Measurements from ENCODE around the gene SLC6A19. TPM values are rescaled to one million over a fixed set of nuclear protein-coding genes. Genes with fewer than 3 reads are reported as not detected.

SLC6A19 gene
- total RNA-seq, 1 donor from 2014 or later: not detected

- intact Hi-C loops (cut with DNase I): no loop called here
- no peak overlapping the region for H3K27ac ChIP-seq
- H3K4me3 ChIP-seq: no peak overlapping the region
- no peak for ATAC-seq
- H3K27me3 ChIP-seq: no peaks in the 10 kb centered on the region
- no peaks in the 10 kb centered on the region for H3K9me3 ChIP-seq
- no peaks in the 10 kb centered on the region for H3K4me1 ChIP-seq
- TF ChIP-seq CTCF (IDR thresholded peaks at IDR 0.05): no peak
- H3K36me3 ChIP-seq: no peaks in the 10 kb centered on the region
- DNase-seq: no peak
These were observed 10.9 kb downstream of the SLC6A19 start for GRCh38 chr5:1212271-1212670.

- intact Hi-C loops (cut with DNase I): no loop called here
- ATAC-seq (no peak), DNase-seq (no peak)
- Histone ChIP-seq H3K9me3 (no peaks in the 10 kb centered on the region), H3K4me3 (no peak overlapping the region), H3K27ac (no peak overlapping the region), H3K4me1 (no peaks in the 10 kb centered on the region), H3K36me3 (no peaks in the 10 kb centered on the region), H3K27me3 (peaks cover 3% of the 10 kb centered on the region)
- no peak for TF ChIP-seq CTCF (IDR thresholded peaks at IDR 0.05)
These were observed 11.5 kb downstream of the SLC6A19 start for GRCh38 chr5:1212881-1213280.

- Histone ChIP-seq H3K36me3 (no peaks in the 10 kb centered on the region), H3K27me3 (peaks cover 3% of the 10 kb centered on the region), H3K4me3 (no peak overlapping the region), H3K4me1 (no peaks in the 10 kb centered on the region), H3K9me3 (no peaks in the 10 kb centered on the region), H3K27ac (no peak overlapping the region)
- intact Hi-C loops (cut with DNase I): no loop called here
- TF ChIP-seq CTCF (IDR thresholded peaks at IDR 0.05): no peak
- ATAC-seq: no peak
- no peak for DNase-seq
These were observed 12.2 kb downstream of the SLC6A19 start for GRCh38 chr5:1213508-1214162.

- no peak for TF ChIP-seq CTCF (IDR thresholded peaks at IDR 0.05)
- Histone ChIP-seq H3K27ac (no peak overlapping the region), H3K4me1 (no peaks in the 10 kb centered on the region), H3K36me3 (no peaks in the 10 kb centered on the region), H3K27me3 (peaks cover 3% of the 10 kb centered on the region), H3K9me3 (no peaks in the 10 kb centered on the region), H3K4me3 (no peak overlapping the region)
- intact Hi-C loops (cut with DNase I): no loop called here
- ATAC-seq: no peak
- no peak for DNase-seq
These were observed 13.0 kb downstream of the SLC6A19 start for GRCh38 chr5:1214163-1214935.

- Histone ChIP-seq H3K36me3 (no peaks in the 10 kb centered on the region), H3K27ac (no peak overlapping the region), H3K4me3 (no peak overlapping the region), H3K4me1 (no peaks in the 10 kb centered on the region), H3K27me3 (peaks cover 3% of the 10 kb centered on the region), H3K9me3 (no peaks in the 10 kb centered on the region)
- DNase-seq (no peak), ATAC-seq (no peak)
- intact Hi-C loops (cut with DNase I): no loop called here
- no peak for TF ChIP-seq CTCF (IDR thresholded peaks at IDR 0.05)
These were observed 13.5 kb downstream of the SLC6A19 start for GRCh38 chr5:1214936-1215220.
